ENCODE results near the gene DNAJC15. TPM values are rescaled to one million over a fixed set of nuclear protein-coding genes. Genes with fewer than 3 reads are reported as not detected.

DNAJC15 gene
- total and polyA plus RNA-seq, 2 donors (not counting 3 experiments of a cell fraction or from before 2014, with no cell fraction given), result 21.8 to 40.8 TPM

DNA sequence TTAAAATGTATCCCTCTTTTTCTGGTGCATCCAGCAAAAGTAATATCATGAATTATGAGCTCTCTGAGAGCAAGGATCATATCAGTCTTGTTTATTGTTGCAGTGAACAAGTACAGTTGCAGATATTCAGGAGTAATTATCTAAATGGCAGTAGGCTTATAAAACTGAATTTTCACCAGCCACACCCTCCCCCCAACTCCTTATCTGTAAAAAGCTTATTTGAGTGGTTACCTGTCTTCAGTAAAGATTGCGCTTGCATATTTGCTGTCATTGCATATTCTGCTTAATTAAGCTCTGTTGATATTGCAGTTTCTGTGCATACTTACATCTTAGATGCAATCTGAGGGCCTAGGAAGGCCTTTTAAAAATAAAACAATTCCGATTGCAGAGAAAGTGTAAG is 87.3 kb downstream of the DNAJC15 start:
- H3K27me3 ChIP-seq (ENCODE audit: control insufficient read depth in 2 of 2, insufficient read depth in 2 of 2, low read length in 2 of 2), result no peaks in the 10 kb centered on the region
- POLR2A ChIA-PET, result no interaction called here
- H3K9me3 ChIP-seq (replicated peaks; ENCODE audit: control insufficient read depth, insufficient read depth, low read length), result no peaks in the 10 kb centered on the region
- no peak overlapping the region for H2AFZ ChIP-seq (ENCODE audit: low read depth, low read length)
- no peaks in the 10 kb centered on the region for H4K20me1 ChIP-seq (replicated peaks; ENCODE audit: control insufficient read depth, extremely low read depth, insufficient read depth, low read length)
- CTCF ChIA-PET, result no interaction called here
- H3K79me2 ChIP-seq (ENCODE audit: control insufficient read depth, insufficient read depth, low read length), result no peaks in the 10 kb centered on the region
- intact Hi-C loops (cut with micrococcal nuclease) (no loop called here), dilution Hi-C loops (cut with MboI; ENCODE audit: extremely low pct_ligation_motif_present, low sequenced_read_pairs) (no loop called here)
- H3K36me3 ChIP-seq (ENCODE audit: control insufficient read depth in 2 of 2, extremely low read depth in 1 of 2, insufficient read depth in 2 of 2, low read length in 2 of 2), result no peaks in the 10 kb centered on the region
- FAIRE-seq, result no peak
- no peak overlapping the region for H3K4me2 ChIP-seq (ENCODE audit: insufficient read depth, low read length)
- DNase-seq (ENCODE audit: low read depth, low spot score), result no peak
- no peak overlapping the region for H3K9ac ChIP-seq (replicated peaks; ENCODE audit: extremely low read depth, insufficient read depth, low read length)
- H3K9me1 ChIP-seq (replicated peaks; ENCODE audit: control insufficient read depth, extremely low read depth, insufficient read depth, low read length), result no peaks in the 10 kb centered on the region
- no TSS peak for BruUV-seq (replicated peaks)
- H3K4me3 ChIP-seq (replicated peaks in 1 of 3; ENCODE audit: insufficient read depth in 1 of 3, low read depth in 1 of 3, low read length in 3 of 3), result no peak overlapping the region
- no peaks in the 10 kb centered on the region for H3K4me1 ChIP-seq (ENCODE audit: control insufficient read depth, extremely low read depth, insufficient read depth, low read length)
- no peak overlapping the region for H3K27ac ChIP-seq (ENCODE audit: insufficient read depth, low read depth, low read length)
- no peak for TF ChIP-seq POLR2AphosphoS5 (IDR thresholded peaks at IDR 0.05; ENCODE audit: insufficient read depth, low read depth, low read length)
- no peak for TF ChIP-seq JUN (IDR thresholded peaks at IDR 0.05; ENCODE audit: borderline replicate concordance, insufficient read depth, insufficient read length, low read depth)
- TF ChIP-seq, protein P1, sequence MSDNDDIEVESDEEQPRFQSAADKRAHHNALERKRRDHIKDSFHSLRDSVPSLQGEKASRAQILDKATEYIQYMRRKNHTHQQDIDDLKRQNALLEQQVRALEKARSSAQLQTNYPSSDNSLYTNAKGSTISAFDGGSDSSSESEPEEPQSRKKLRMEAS (IDR thresholded peaks at IDR 0.05; ENCODE audit: insufficient read depth, insufficient read length), result no peak
- TF ChIP-seq FOS (IDR thresholded peaks at IDR 0.05; ENCODE audit: borderline replicate concordance, insufficient read depth, low read length), result no peak
- TF ChIP-seq EZH2 (IDR thresholded peaks at IDR 0.05; ENCODE audit: borderline replicate concordance, low read depth, low read length, severe bottlenecking), result no peak
- TF ChIP-seq POLR2A (IDR thresholded peaks at IDR 0.05; ENCODE audit: low read depth, low read length), result no peak
- no peak for TF ChIP-seq MYC (IDR thresholded peaks at IDR 0.05; ENCODE audit: low read depth, low read length)
- TF ChIP-seq, protein P2, sequence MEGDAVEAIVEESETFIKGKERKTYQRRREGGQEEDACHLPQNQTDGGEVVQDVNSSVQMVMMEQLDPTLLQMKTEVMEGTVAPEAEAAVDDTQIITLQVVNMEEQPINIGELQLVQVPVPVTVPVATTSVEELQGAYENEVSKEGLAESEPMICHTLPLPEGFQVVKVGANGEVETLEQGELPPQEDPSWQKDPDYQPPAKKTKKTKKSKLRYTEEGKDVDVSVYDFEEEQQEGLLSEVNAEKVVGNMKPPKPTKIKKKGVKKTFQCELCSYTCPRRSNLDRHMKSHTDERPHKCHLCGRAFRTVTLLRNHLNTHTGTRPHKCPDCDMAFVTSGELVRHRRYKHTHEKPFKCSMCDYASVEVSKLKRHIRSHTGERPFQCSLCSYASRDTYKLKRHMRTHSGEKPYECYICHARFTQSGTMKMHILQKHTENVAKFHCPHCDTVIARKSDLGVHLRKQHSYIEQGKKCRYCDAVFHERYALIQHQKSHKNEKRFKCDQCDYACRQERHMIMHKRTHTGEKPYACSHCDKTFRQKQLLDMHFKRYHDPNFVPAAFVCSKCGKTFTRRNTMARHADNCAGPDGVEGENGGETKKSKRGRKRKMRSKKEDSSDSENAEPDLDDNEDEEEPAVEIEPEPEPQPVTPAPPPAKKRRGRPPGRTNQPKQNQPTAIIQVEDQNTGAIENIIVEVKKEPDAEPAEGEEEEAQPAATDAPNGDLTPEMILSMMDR (IDR thresholded peaks at IDR 0.05; ENCODE audit: extremely low read depth in 1 of 2, insufficient read depth in 1 of 2, low read depth in 1 of 2, low read length in 2 of 2), result no peak
- TF ChIP-seq GATA2 (IDR thresholded peaks at IDR 0.05; ENCODE audit: insufficient read depth, insufficient read length, low read depth, low read length), result no peak
